ENCODE results near the gene RXFP4.

Gene RXFP4

GRCh38 chr1:155961937-155962336 lies 20.5 kb downstream of the RXFP4 start:
- DNase-seq, result no peak

- DNase-seq, result no peak
Observed at GRCh38 chr1:155962599-155963211, 21.3 kb downstream of the RXFP4 start.

GRCh38 chr1:155964193-155964592 lies 22.8 kb downstream of the RXFP4 start:
- DNase-seq, result no peak

GRCh38 chr1:155966135-155966534 lies 24.7 kb downstream of the RXFP4 start:
- DNase-seq, result no peak

GRCh38 chr1:155966750-155967149 lies 25.3 kb downstream of the RXFP4 start:
- no peak for DNase-seq

GRCh38 chr1:155967341-155968050 lies 26.1 kb downstream of the RXFP4 start:
- DNase-seq, result no peak

- DNase-seq, result no peak
Observed at GRCh38 chr1:155968051-155968400, 26.6 kb downstream of the RXFP4 start.

- DNase-seq, result no peak
Observed at GRCh38 chr1:155968670-155969069, 27.2 kb downstream of the RXFP4 start.

GRCh38 chr1:155969377-155969791 lies 27.9 kb downstream of the RXFP4 start:
- no peak for DNase-seq

GRCh38 chr1:155970531-155971167 lies 29.2 kb downstream of the RXFP4 start:
- no peak for DNase-seq

GRCh38 chr1:155971910-155972809 lies 30.7 kb downstream of the RXFP4 start:
- DNase-seq, result no peak

- no peak for DNase-seq
Observed at GRCh38 chr1:155973723-155974122, 32.3 kb downstream of the RXFP4 start.

GRCh38 chr1:155974208-155975115 lies 33.0 kb downstream of the RXFP4 start:
- no peak for DNase-seq

- no peak for DNase-seq
Observed at GRCh38 chr1:155975375-155976061, 34.1 kb downstream of the RXFP4 start.

- DNase-seq, result peak; percentile 77
Observed at GRCh38 chr1:155976062-155976912, 34.8 kb downstream of the RXFP4 start.

GRCh38 chr1:155976913-155977689 lies 35.7 kb downstream of the RXFP4 start:
- DNase-seq, result no peak

GRCh38 chr1:155977690-155978324 lies 36.4 kb downstream of the RXFP4 start:
- peak; percentile 32 for DNase-seq

- peak; percentile 79 for DNase-seq
Observed at GRCh38 chr1:155978325-155978972, 37.0 kb downstream of the RXFP4 start, which contains the start of gene ARHGEF2. Gene ARHGEF2 (minus strand): TSS chr1:155978547. CDS start chr1:155978427, 120 bp downstream.
